Gastroesophageal sphincter (tissue), 3 donors: ENCODE results near the gene STK16.
A peak's percentile ranks its signal among the peaks of the same experiment; 100 is the strongest.

Experiments used
- CTCF ChIP-seq, 4 experiments: fragments of 200-600 bp in 2 of 4; fragments of 450-650 bp in 2 of 4; sonication (generic) in 1 of 4; IDR thresholded peaks; one replicate each; pipeline ENCODE4 v1.5.1; 2017 to 2019; ENCODE audit warnings: antibody characterized with exemption in 4 of 4, mild to moderate bottlenecking in 2 of 4, moderate library complexity in 2 of 4
- POLR2A ChIP-seq, 2 donors: fragments of 450-650 bp; IDR thresholded peaks; one replicate each; pipeline ENCODE4 v1.6.1; 2017; ENCODE audit warnings: antibody characterized with exemption in 2 of 2, mild to moderate bottlenecking in 2 of 2, moderate library complexity in 1 of 2
- POLR2AphosphoS5 ChIP-seq: sonication (generic); formaldehyde crosslinking; IDR thresholded peaks from one replicate; pipeline ENCODE4 v1.6.1; 2017; ENCODE audit warnings: antibody characterized with exemption

- TF ChIP-seq CTCF (IDR thresholded peaks at IDR 0.05) (peak; percentile 97 to 100 (median 99)), POLR2A (IDR thresholded peaks at IDR 0.05) (no peak), POLR2AphosphoS5 (no peak)
These were observed 53.6 kb downstream of the STK16 start for GRCh38 chr2:219298759-219299371.
